ENCODE data around the gene BMPR1B.

DNA sequence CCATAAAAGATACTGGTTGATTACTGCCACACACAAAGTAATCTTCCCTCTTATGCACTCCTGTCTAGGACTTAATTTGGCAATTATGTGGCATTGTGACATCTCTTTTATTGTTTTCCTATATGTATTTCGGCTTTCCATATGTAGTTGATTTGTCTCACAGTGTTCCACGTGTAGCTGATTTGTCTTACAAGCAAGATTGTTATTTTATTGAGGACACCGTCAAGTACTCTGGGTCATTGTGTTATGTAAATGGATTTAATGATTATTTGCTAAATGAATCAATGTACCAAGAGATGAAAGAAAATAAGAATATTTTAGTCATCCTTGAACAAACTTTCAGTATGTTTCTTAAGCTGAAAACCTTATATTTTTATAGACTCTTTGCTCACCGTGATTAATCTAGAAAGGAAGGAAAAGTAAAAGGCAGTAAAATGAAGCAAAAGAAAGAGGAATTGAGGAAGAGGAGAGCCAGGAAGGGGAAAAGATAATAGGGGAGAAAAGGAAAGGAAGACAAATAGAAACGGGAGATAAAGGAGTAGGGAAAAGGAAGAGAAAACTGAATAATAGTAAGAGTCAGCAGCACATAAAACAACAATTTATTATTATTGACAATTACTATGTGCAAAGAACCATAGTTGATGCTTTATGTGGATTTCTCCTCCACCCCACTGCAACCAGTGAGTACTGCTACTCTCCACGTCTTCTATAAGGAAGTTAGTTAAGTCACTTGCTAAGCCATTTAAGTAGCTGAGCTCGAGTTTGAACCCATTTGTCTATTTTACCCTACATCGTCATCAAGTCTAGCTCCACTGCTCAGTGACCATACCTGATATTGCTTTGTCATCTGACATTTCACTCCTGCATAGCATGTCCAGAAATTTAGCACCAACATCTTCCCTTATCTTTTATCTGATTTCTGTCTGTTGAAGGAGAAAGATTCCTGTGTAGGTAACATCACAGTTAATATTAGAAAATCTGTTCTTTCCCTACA lies 336.5 kb downstream of the BMPR1B start:
- TF ChIP-seq RFX5 (IDR thresholded peaks at IDR 0.05; ENCODE audit: low read depth, low read length) (no peak), ZFX (CRISPR knock-in tag; IDR thresholded peaks at IDR 0.05) (no peak), FOS (IDR thresholded peaks at IDR 0.05; ENCODE audit: extremely low read depth, insufficient read length) (no peak), TRIM24 (IDR thresholded peaks at IDR 0.05) (no peak)
- TF ChIP-seq, protein P1, sequence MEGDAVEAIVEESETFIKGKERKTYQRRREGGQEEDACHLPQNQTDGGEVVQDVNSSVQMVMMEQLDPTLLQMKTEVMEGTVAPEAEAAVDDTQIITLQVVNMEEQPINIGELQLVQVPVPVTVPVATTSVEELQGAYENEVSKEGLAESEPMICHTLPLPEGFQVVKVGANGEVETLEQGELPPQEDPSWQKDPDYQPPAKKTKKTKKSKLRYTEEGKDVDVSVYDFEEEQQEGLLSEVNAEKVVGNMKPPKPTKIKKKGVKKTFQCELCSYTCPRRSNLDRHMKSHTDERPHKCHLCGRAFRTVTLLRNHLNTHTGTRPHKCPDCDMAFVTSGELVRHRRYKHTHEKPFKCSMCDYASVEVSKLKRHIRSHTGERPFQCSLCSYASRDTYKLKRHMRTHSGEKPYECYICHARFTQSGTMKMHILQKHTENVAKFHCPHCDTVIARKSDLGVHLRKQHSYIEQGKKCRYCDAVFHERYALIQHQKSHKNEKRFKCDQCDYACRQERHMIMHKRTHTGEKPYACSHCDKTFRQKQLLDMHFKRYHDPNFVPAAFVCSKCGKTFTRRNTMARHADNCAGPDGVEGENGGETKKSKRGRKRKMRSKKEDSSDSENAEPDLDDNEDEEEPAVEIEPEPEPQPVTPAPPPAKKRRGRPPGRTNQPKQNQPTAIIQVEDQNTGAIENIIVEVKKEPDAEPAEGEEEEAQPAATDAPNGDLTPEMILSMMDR (IDR thresholded peaks at IDR 0.05 in 2 of 3, conservative IDR thresholded peaks at IDR 0.05 in 1 of 3; ENCODE audit: insufficient read depth in 2 of 3, low read depth in 1 of 3, low read length in 3 of 3), result no peak
- TF ChIP-seq, protein P2, sequence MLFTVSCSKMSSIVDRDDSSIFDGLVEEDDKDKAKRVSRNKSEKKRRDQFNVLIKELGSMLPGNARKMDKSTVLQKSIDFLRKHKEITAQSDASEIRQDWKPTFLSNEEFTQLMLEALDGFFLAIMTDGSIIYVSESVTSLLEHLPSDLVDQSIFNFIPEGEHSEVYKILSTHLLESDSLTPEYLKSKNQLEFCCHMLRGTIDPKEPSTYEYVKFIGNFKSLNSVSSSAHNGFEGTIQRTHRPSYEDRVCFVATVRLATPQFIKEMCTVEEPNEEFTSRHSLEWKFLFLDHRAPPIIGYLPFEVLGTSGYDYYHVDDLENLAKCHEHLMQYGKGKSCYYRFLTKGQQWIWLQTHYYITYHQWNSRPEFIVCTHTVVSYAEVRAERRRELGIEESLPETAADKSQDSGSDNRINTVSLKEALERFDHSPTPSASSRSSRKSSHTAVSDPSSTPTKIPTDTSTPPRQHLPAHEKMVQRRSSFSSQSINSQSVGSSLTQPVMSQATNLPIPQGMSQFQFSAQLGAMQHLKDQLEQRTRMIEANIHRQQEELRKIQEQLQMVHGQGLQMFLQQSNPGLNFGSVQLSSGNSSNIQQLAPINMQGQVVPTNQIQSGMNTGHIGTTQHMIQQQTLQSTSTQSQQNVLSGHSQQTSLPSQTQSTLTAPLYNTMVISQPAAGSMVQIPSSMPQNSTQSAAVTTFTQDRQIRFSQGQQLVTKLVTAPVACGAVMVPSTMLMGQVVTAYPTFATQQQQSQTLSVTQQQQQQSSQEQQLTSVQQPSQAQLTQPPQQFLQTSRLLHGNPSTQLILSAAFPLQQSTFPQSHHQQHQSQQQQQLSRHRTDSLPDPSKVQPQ (CRISPR knock-in tag; IDR thresholded peaks at IDR 0.05; ENCODE audit: borderline replicate concordance), result no peak
